Activated CD8-positive, alpha-beta T cell treated with anti-CD3 and anti-CD28 coated beads, Interleukin-2, amount 10 ng/mL, durations not matched to agents 7 days and 5 days (primary cell): ENCODE data around the gene UBN1. TPM values are rescaled to one million over a fixed set of nuclear protein-coding genes. Genes with fewer than 3 reads are reported as not detected.

ENCODE experiments used
- ATAC-seq: fragments of 150-1000 bp; cut with Tn5 transposase; one replicate; pipeline ENCODE4 v1.10.0; 2021; ENCODE audit warnings: moderate library complexity
- CTCF ChIA-PET: fragments of 350-600 bp; sonication (Branson Sonifier 250); formaldehyde crosslinking; loops from one replicate; lab custom pipeline; 2021; ENCODE audit warnings: antibody characterized with exemption; lab: Charles Lee
- POLR2A ChIA-PET: fragments of 350-600 bp; sonication (Branson Sonifier 250); formaldehyde crosslinking; loops from one replicate; lab custom pipeline; 2021; ENCODE audit warnings: antibody characterized with exemption; lab: Charles Lee
- DNase-seq: peaks from one replicate; pipeline ENCODE4 v3.0.0-alpha.2; 2020
- H3K27ac Mint-ChIP-seq: one replicate; pipeline ENCODE4 v1.8.0; 2021; ENCODE audit warnings: mild to moderate bottlenecking, mixed read lengths
- H3K27me3 Mint-ChIP-seq: one replicate; pipeline ENCODE4 v1.8.0; 2021; ENCODE audit warnings: low read depth, mixed read lengths
- H3K36me3 Mint-ChIP-seq: one replicate; pipeline ENCODE4 v1.8.0; 2021; ENCODE audit warnings: low read depth, mixed read lengths
- H3K4me1 Mint-ChIP-seq: one replicate; pipeline ENCODE4 v1.8.0; 2021; ENCODE audit warnings: low read depth, mixed read lengths
- H3K4me3 Mint-ChIP-seq: one replicate; pipeline ENCODE4 v1.8.0; 2021; ENCODE audit warnings: mild to moderate bottlenecking, mixed read lengths
- H3K9me3 Mint-ChIP-seq: one replicate; pipeline ENCODE4 v1.8.0; 2022; ENCODE audit warnings: mixed read lengths; ENCODE audit not compliant: insufficient read depth
- total RNA-seq, 2 experiments: library from RNA; stranded (reverse); gene quantifications; one replicate each; pipeline ENCODE4 v1.2.3, GENCODE V29; 2021

The UBN1 gene
- total RNA-seq, 2 experiments from 2014 or later: 42.1 to 44.1 TPM

- POLR2A ChIA-PET: no interaction called here
- no peak overlapping the region for H3K27ac Mint-ChIP-seq
- CTCF ChIA-PET: no interaction called here
Measured at GRCh38 chr16:4865231-4865860, 18.1 kb downstream of the UBN1 start.

GRCh38 chr16:4866586-4866985, 19.3 kb downstream of the UBN1 start:
- Mint-ChIP-seq H3K36me3 (peaks cover 40% of the 10 kb centered on the region), H3K4me1 (peaks cover 6% of the 10 kb centered on the region)

More at GRCh38 chr16:4865231-4865860, 18.1 kb downstream of the UBN1 start:
- ATAC-seq (no peak), DNase-seq (no peak)
- peaks cover 38% of the 10 kb centered on the region for H3K36me3 Mint-ChIP-seq
- H3K4me1 Mint-ChIP-seq: peaks cover 6% of the 10 kb centered on the region
- no peak overlapping the region for H3K4me3 Mint-ChIP-seq
- no peaks in the 10 kb centered on the region for H3K9me3 Mint-ChIP-seq
- no peaks in the 10 kb centered on the region for H3K27me3 Mint-ChIP-seq

DNA sequence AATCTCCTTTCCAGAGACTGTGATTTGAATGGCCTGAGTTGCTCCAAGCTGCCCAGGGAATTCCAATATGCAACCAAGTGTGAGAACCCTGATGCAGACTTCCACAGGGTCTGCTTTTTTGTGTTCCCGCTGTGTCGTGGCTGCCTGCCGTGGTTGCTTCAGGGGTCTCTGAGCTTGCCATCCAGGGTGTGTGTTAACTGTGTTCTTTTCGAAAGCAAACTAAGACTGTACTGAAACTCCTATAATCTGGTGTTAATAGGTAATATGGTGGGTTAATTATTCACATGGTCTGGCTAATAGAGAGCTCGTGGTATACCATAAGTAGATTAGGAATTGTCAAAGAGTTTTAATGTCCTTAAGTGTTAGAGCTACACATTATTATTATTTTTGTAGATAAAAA, 20.7 kb downstream of the UBN1 start:
- ChIA-PET POLR2A (no interaction called here), CTCF (no interaction called here)
- Mint-ChIP-seq H3K9me3 (no peaks in the 10 kb centered on the region), H3K4me1 (no peaks in the 10 kb centered on the region), H3K27me3 (no peaks in the 10 kb centered on the region), H3K4me3 (no peak overlapping the region), H3K36me3 (peaks cover 47% of the 10 kb centered on the region), H3K27ac (no peak overlapping the region)
- DNase-seq: no peak
- ATAC-seq: no peak

More at GRCh38 chr16:4866586-4866985, 19.3 kb downstream of the UBN1 start:
- no peaks in the 10 kb centered on the region for H3K9me3 Mint-ChIP-seq
- DNase-seq (no peak), ATAC-seq (no peak)
- no peak overlapping the region for H3K27ac Mint-ChIP-seq
- CTCF ChIA-PET: no interaction called here
- no peak overlapping the region for H3K4me3 Mint-ChIP-seq
- no peaks in the 10 kb centered on the region for H3K27me3 Mint-ChIP-seq
- POLR2A ChIA-PET: no interaction called here

DNA sequence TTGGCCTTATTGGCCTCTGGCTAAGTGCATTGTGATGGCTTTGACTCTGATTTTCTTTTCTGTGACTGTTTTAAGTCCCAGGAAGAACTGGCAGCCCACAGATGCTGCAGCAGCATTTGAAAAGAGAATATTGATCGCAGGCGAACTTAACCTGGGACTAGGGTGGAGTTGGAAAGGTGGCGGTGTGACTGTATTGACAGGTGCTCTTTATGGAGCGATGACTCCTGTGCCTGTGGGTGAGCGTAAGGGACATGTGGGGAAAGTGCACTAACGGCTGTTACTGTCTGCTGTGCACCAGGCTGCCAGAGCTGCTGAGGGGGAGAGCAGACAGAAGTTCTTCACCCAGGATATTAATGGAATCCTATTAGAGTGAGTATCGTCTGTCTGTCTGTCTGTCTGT, 21.3 kb downstream of the UBN1 start:
- POLR2A ChIA-PET: no interaction called here
- Mint-ChIP-seq H3K4me3 (no peak overlapping the region), H3K4me1 (no peaks in the 10 kb centered on the region), H3K36me3 (peaks cover 49% of the 10 kb centered on the region), H3K27me3 (no peaks in the 10 kb centered on the region), H3K9me3 (no peaks in the 10 kb centered on the region), H3K27ac (no peak overlapping the region)
- DNase-seq (no peak), ATAC-seq (no peak)
- CTCF ChIA-PET: no interaction called here

GRCh38 chr16:4869147-4869805, 22.0 kb downstream of the UBN1 start:
- H3K36me3 Mint-ChIP-seq: peaks cover 46% of the 10 kb centered on the region
- no peaks in the 10 kb centered on the region for H3K9me3 Mint-ChIP-seq
- H3K27ac Mint-ChIP-seq: no peak overlapping the region
- ChIA-PET CTCF (no interaction called here), POLR2A (no interaction called here)
- DNase-seq: no peak
- no peaks in the 10 kb centered on the region for H3K4me1 Mint-ChIP-seq
- no peak overlapping the region for H3K4me3 Mint-ChIP-seq
- ATAC-seq: no peak
- H3K27me3 Mint-ChIP-seq: no peaks in the 10 kb centered on the region

- peaks cover 50% of the 10 kb centered on the region for H3K36me3 Mint-ChIP-seq
- ChIA-PET CTCF (no interaction called here), POLR2A (no interaction called here)
- H3K27me3 Mint-ChIP-seq: no peaks in the 10 kb centered on the region
- H3K27ac Mint-ChIP-seq: no peak overlapping the region
- H3K4me1 Mint-ChIP-seq: no peaks in the 10 kb centered on the region
- ATAC-seq (no peak), DNase-seq (no peak)
- no peak overlapping the region for H3K4me3 Mint-ChIP-seq
- H3K9me3 Mint-ChIP-seq: no peaks in the 10 kb centered on the region
Measured at GRCh38 chr16:4870138-4870671, 22.9 kb downstream of the UBN1 start.

DNA sequence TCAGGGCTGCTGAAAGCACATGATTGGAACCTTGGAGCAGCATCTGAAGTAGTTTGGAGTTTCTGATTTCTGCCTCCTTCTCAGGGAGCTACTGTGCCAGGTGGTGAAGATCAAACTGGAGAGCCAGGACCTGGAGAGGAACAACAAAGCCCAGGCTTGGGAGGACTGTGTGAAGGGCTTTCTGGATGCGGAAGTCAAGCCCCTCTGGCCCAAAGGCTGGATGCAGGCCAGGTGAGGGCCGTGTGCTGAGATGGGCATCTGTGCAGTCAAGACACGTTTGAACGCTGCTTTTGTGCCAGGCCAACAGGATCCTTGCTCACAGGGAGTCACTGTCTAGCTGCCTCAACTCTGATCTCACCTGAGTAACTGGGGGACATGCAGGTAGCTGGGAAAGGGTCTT, 23.8 kb downstream of the UBN1 start:
- Mint-ChIP-seq H3K27me3 (no peaks in the 10 kb centered on the region), H3K9me3 (no peaks in the 10 kb centered on the region), H3K4me3 (no peak overlapping the region), H3K36me3 (peaks cover 55% of the 10 kb centered on the region), H3K27ac (no peak overlapping the region), H3K4me1 (no peaks in the 10 kb centered on the region)
- ATAC-seq: no peak
- CTCF ChIA-PET: no interaction called here
- POLR2A ChIA-PET: no interaction called here
- DNase-seq: no peak

DNA sequence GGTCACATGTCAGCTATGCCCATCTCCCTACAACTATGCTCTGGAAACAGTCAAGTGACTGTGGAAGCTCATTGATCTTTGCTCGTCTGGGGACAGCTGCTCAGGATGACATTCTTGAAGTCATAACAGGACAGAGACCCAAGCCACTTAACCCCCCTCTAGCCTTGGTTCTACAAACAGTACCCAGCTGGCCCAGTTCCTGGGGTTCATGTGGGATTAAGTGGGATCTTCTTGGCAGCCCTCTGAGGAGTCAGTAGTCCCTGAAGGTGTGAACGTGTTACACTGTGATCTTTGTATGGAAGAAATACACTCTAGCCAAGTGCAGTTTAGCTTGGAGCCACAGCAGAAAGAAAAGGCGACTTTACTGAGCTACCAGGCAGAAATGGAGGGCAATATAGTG, 25.8 kb downstream of the UBN1 start:
- POLR2A ChIA-PET: no interaction called here
- Mint-ChIP-seq H3K9me3 (no peaks in the 10 kb centered on the region), H3K36me3 (peaks cover 65% of the 10 kb centered on the region), H3K27ac (peak overlapping the region; percentile 22), H3K4me3 (no peak overlapping the region), H3K4me1 (no peaks in the 10 kb centered on the region), H3K27me3 (no peaks in the 10 kb centered on the region)
- no peak for DNase-seq
- no peak for ATAC-seq
- CTCF ChIA-PET: no interaction called here

DNA sequence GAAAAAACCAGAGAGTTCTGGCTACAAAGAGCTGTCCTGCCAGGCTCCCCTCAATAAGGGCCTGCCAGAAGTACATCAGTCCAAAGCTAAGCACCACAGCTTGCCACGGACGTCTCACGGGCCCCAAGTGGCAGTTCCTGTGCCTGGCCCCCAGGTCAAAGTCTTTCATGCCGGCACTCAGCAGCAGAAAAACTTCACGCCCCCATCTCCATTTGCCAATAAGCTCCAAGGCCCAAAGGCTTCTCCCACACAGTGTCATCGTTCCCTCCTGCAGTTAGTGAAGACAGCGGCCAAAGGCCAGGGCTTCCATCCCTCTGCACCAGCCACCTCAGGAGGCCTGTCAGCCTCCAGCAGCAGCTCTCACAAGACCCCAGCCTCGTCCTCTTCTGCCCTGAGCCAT, 27.4 kb downstream of the UBN1 start:
- ATAC-seq: no peak
- CTCF ChIA-PET: no interaction called here
- Mint-ChIP-seq H3K4me3 (no peak overlapping the region), H3K4me1 (no peaks in the 10 kb centered on the region), H3K27ac (no peak overlapping the region), H3K9me3 (no peaks in the 10 kb centered on the region), H3K27me3 (no peaks in the 10 kb centered on the region), H3K36me3 (peaks cover 66% of the 10 kb centered on the region)
- POLR2A ChIA-PET: interaction anchor here (1.5 kb wide), 1 partner anchor 12 kb away, joined by 3 read pairs; no protein-coding TSS in a partner anchor
- no peak for DNase-seq

DNA sequence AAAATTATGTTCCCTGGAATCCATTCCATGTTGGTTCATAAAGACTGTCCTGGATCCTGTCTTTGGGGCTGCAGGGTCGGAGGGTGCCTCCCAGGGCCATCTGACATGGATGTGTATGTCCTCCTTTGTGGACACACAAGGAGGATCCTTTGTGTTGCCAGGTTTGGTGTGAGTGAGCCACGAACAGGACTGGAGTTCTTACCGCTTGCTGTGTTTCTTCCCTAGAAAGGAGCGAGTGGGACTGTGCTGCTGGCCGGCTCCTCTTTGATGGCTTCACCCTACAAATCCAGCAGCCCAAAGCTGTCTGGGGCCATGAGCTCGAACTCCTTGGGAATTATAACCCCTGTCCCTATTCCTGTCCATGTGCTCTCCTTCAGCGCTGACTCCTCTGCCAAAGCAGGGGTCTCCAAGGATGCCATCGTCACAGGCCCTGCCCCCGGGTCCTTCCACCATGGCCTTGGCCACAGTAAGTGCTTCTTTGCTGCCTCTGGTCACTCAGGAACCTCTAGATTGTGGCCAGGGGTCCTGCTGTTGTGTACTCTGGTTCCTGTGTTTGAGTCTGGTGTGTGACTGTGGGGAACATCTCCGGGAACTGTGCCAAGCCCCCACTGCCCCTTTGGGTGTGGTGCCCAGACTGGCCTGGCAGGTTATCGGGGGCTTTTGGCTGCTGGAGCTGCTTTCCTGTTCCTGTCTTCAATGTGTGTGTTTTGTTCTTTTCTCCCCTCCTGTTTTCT, 29.5 kb downstream of the UBN1 start:
- no peaks in the 10 kb centered on the region for H3K9me3 Mint-ChIP-seq
- no peaks in the 10 kb centered on the region for H3K27me3 Mint-ChIP-seq
- CTCF ChIA-PET: no interaction called here
- POLR2A ChIA-PET: no interaction called here
- H3K27ac Mint-ChIP-seq: peak overlapping the region; percentile 12
- DNase-seq (no peak), ATAC-seq (no peak)
- H3K36me3 Mint-ChIP-seq: peaks cover 62% of the 10 kb centered on the region
- H3K4me3 Mint-ChIP-seq: no peak overlapping the region
- no peaks in the 10 kb centered on the region for H3K4me1 Mint-ChIP-seq

GRCh38 chr16:4877380-4877685, 30.1 kb downstream of the UBN1 start:
- no peaks in the 10 kb centered on the region for H3K9me3 Mint-ChIP-seq
- ChIA-PET CTCF (no interaction called here), POLR2A (no interaction called here)
- H3K4me3 Mint-ChIP-seq: no peak overlapping the region
- DNase-seq (no peak), ATAC-seq (no peak)
- no peaks in the 10 kb centered on the region for H3K4me1 Mint-ChIP-seq
- no peaks in the 10 kb centered on the region for H3K27me3 Mint-ChIP-seq
- H3K27ac Mint-ChIP-seq: peak overlapping the region; percentile 12
- peaks cover 63% of the 10 kb centered on the region for H3K36me3 Mint-ChIP-seq

- ATAC-seq (no peak), DNase-seq (no peak)
- Mint-ChIP-seq H3K4me1 (no peaks in the 10 kb centered on the region), H3K4me3 (no peak overlapping the region), H3K9me3 (no peaks in the 10 kb centered on the region), H3K27ac (no peak overlapping the region), H3K27me3 (no peaks in the 10 kb centered on the region), H3K36me3 (peaks cover 61% of the 10 kb centered on the region)
- ChIA-PET POLR2A (no interaction called here), CTCF (no interaction called here)
Measured at GRCh38 chr16:4879049-4879448, 31.8 kb downstream of the UBN1 start.
